ENCODE results near the gene DCPS. TPM values are rescaled to one million over a fixed set of nuclear protein-coding genes. Genes with fewer than 3 reads are reported as not detected.

Gene DCPS
- total RNA-seq, 1 experiment from 2014 or later: 31.2 TPM

GRCh38 chr11:126322996-126323395 is 19.1 kb downstream of the DCPS start:
- intact Hi-C loops (cut with micrococcal nuclease; ENCODE audit: unreplicated experiment): no loop called here
- Histone ChIP-seq H3K27me3 (replicated peaks; ENCODE audit: insufficient read depth, low read depth, low read length, poor library complexity) (no peaks in the 10 kb centered on the region), H3K9me3 (ENCODE audit: low read depth, low read length, poor library complexity, severe bottlenecking) (no peaks in the 10 kb centered on the region), H3K36me3 (ENCODE audit: insufficient read depth, low read length, poor library complexity, severe bottlenecking) (no peaks in the 10 kb centered on the region), H3K4me1 (ENCODE audit: insufficient read depth, low read length, poor library complexity, severe bottlenecking) (no peaks in the 10 kb centered on the region), H3K27ac (ENCODE audit: low read depth, low read length, poor library complexity, severe bottlenecking) (no peak overlapping the region), H3K4me3 (ENCODE audit: low read depth, low read length, poor library complexity, severe bottlenecking) (no peak overlapping the region)
- POLR2A ChIA-PET (ENCODE audit: low non-redundant PET): no interaction called here
- no TSS peak for BruUV-seq (replicated peaks)
- CTCF ChIA-PET: no interaction called here
- TF ChIP-seq CTCF (conservative IDR thresholded peaks at IDR 0.05; ENCODE audit: low read depth, low read length) (no peak), EZH2 (IDR thresholded peaks at IDR 0.05; ENCODE audit: borderline replicate concordance, low read depth, low read length, poor library complexity, severe bottlenecking) (no peak)
- no peak for DNase-seq (ENCODE audit: low spot score)

GRCh38 chr11:126327281-126328000 is 23.6 kb downstream of the DCPS start:
- intact Hi-C loops (cut with micrococcal nuclease; ENCODE audit: unreplicated experiment): no loop called here
- TF ChIP-seq EZH2 (IDR thresholded peaks at IDR 0.05; ENCODE audit: borderline replicate concordance, low read depth, low read length, poor library complexity, severe bottlenecking) (no peak), CTCF (conservative IDR thresholded peaks at IDR 0.05; ENCODE audit: low read depth, low read length) (no peak)

GRCh38 chr11:126328001-126328390 is 24.1 kb downstream of the DCPS start:
- no peaks in the 10 kb centered on the region for H3K36me3 ChIP-seq (ENCODE audit: insufficient read depth, low read length, poor library complexity, severe bottlenecking)
- intact Hi-C loops (cut with micrococcal nuclease; ENCODE audit: unreplicated experiment): no loop called here
- POLR2A ChIA-PET (ENCODE audit: low non-redundant PET): no interaction called here
- DNase-seq (ENCODE audit: low spot score): no peak
- no peaks in the 10 kb centered on the region for H3K9me3 ChIP-seq (ENCODE audit: low read depth, low read length, poor library complexity, severe bottlenecking)
- no peaks in the 10 kb centered on the region for H3K27me3 ChIP-seq (replicated peaks; ENCODE audit: insufficient read depth, low read depth, low read length, poor library complexity)
- no peaks in the 10 kb centered on the region for H3K4me1 ChIP-seq (ENCODE audit: insufficient read depth, low read length, poor library complexity, severe bottlenecking)
- H3K4me3 ChIP-seq (ENCODE audit: low read depth, low read length, poor library complexity, severe bottlenecking): no peak overlapping the region
- TF ChIP-seq CTCF (conservative IDR thresholded peaks at IDR 0.05; ENCODE audit: low read depth, low read length) (no peak), EZH2 (IDR thresholded peaks at IDR 0.05; ENCODE audit: borderline replicate concordance, low read depth, low read length, poor library complexity, severe bottlenecking) (no peak)
- no peak overlapping the region for H3K27ac ChIP-seq (ENCODE audit: low read depth, low read length, poor library complexity, severe bottlenecking)
- BruUV-seq (replicated peaks): no TSS peak
- CTCF ChIA-PET: interaction anchor here (0.6 kb wide), 1 partner anchor 12 kb away, joined by 3 read pairs; no protein-coding TSS in a partner anchor

More at GRCh38 chr11:126327281-126328000, 23.6 kb downstream of the DCPS start:
- ChIA-PET CTCF (interaction anchor here (0.6 kb wide), 1 partner anchor 12 kb away, joined by 3 read pairs; no protein-coding TSS in a partner anchor), POLR2A (ENCODE audit: low non-redundant PET) (no interaction called here)
- no peak overlapping the region for H3K27ac ChIP-seq (ENCODE audit: low read depth, low read length, poor library complexity, severe bottlenecking)
- H3K9me3 ChIP-seq (ENCODE audit: low read depth, low read length, poor library complexity, severe bottlenecking): no peaks in the 10 kb centered on the region
- no peak for DNase-seq (ENCODE audit: low spot score)
- H3K4me1 ChIP-seq (ENCODE audit: insufficient read depth, low read length, poor library complexity, severe bottlenecking): no peaks in the 10 kb centered on the region
- no peaks in the 10 kb centered on the region for H3K27me3 ChIP-seq (replicated peaks; ENCODE audit: insufficient read depth, low read depth, low read length, poor library complexity)
- H3K36me3 ChIP-seq (ENCODE audit: insufficient read depth, low read length, poor library complexity, severe bottlenecking): no peaks in the 10 kb centered on the region
- no TSS peak for BruUV-seq (replicated peaks)
- H3K4me3 ChIP-seq (ENCODE audit: low read depth, low read length, poor library complexity, severe bottlenecking): no peak overlapping the region
